Lung (tissue), 12 donors: ENCODE data around the gene SGCE. TPM values are rescaled to one million over a fixed set of nuclear protein-coding genes. Genes with fewer than 3 reads are reported as not detected.

Experiments used
- ATAC-seq: fragments of 200-7000 bp; cut with Tn5 transposase; one replicate; pipeline ENCODE4 v1.9.1; 2020; ENCODE audit warnings: moderate number of reproducible peaks; ENCODE audit not compliant: insufficient read depth, low FRiP score
- DNase-seq, 3 donors: peaks; one replicate each; pipeline ENCODE4 v3.0.0-alpha.2; 2013 to 2017
- H3K27ac ChIP-seq, 2 donors: one replicate each; pipeline ENCODE4 v1.5.1; 2013; ENCODE audit warnings: mild to moderate bottlenecking in 2 of 2, moderate library complexity in 2 of 2, control low read depth in 1 of 2, inconsistent platforms in 1 of 2, low read depth in 1 of 2, low read length in 1 of 2
- H3K27me3 ChIP-seq, 3 donors: one replicate each; pipeline ENCODE4 v1.5.1; 2013; ENCODE audit warnings: low read length in 2 of 3; ENCODE audit not compliant: control insufficient read depth in 3 of 3, insufficient read depth in 3 of 3
- H3K36me3 ChIP-seq, 4 donors: one replicate each; pipeline ENCODE4 v1.5.1; 2013; ENCODE audit warnings: low read length in 4 of 4, mild to moderate bottlenecking in 1 of 4, moderate library complexity in 1 of 4; ENCODE audit not compliant: control insufficient read depth in 4 of 4, insufficient read depth in 4 of 4
- H3K4me1 ChIP-seq, 5 donors: one replicate each; pipeline ENCODE4 v1.5.1; 2013; ENCODE audit warnings: low read length in 5 of 5, mild to moderate bottlenecking in 2 of 5, moderate library complexity in 1 of 5; ENCODE audit not compliant: control insufficient read depth in 5 of 5, insufficient read depth in 5 of 5
- H3K4me3 ChIP-seq: one replicate; pipeline ENCODE4 v1.5.1; 2013; ENCODE audit warnings: mild to moderate bottlenecking, control low read depth, moderate library complexity
- H3K9ac ChIP-seq, 2 donors: one replicate each; pipeline ENCODE4 v1.5.1; 2013; ENCODE audit warnings: low read length in 2 of 2, control low read depth in 1 of 2; ENCODE audit not compliant: insufficient read depth in 1 of 2
- H3K9me3 ChIP-seq, 4 donors: one replicate each; pipeline ENCODE4 v1.5.1; 2013; ENCODE audit warnings: low read length in 3 of 4, mild to moderate bottlenecking in 1 of 4, moderate library complexity in 1 of 4; ENCODE audit not compliant: control insufficient read depth in 4 of 4, insufficient read depth in 3 of 4
- CTCF ChIP-seq: IDR thresholded peaks from 2 replicates; pipeline ENCODE4 v1.5.1; 2012; ENCODE audit warnings: mild to moderate bottlenecking; ENCODE audit errors: control extremely low read depth, extremely low read depth
- WGBS, 2 donors: extraction: QIAGEN DNeasy Blood & Tissue Kit; methylation state at CpG; one replicate each; pipeline ENCODE4 v1.1.7; 2013; 5-methylcytosine and 5-hydroxymethylcytosine counted together
- polyA plus RNA-seq, 2 donors: library from polyadenylated mRNA; stranded (reverse); fragments of 200-250 nt; gene quantifications; one replicate each; pipeline ENCODE4 v1.2.1, GENCODE V29; 2013
- total RNA-seq, 2 donors: library from RNA; depleted of rRNA in 1 of 2; stranded (reverse); fragments of >200 nt in 1 of 2; gene quantifications; one replicate each; pipeline ENCODE4 v1.2.1, GENCODE V29; 2014 to 2021
- donor health status: control.
- donor health status: control.
- donor health status: Bipolar disorder and iron deficiency.
- donor health status: healthy.
- donor health status: DM: yes; HTN: yes; CAD: no.

SGCE gene
- total and polyA plus RNA-seq, 4 donors: 22.9 to 171 (median 32.9) TPM

GRCh38 chr7:94657771-94658693 lies 2.1 kb upstream of the SGCE start:
- Histone ChIP-seq H3K9ac (no peak overlapping the region), H3K9me3 (peaks cover 0 to 3% (median 1%) of the 10 kb centered on the region in 4 donors), H3K4me1 (peaks cover 0 to 8% (median 3%) of the 10 kb centered on the region in 5 donors), H3K36me3 (no peaks in the 10 kb centered on the region), H3K27me3 (peaks cover 0 to 6% (median 4%) of the 10 kb centered on the region in 3 donors), H3K4me3 (no peak overlapping the region), H3K27ac (no peak overlapping the region)
- WGBS, 2 donors: 52 to 57% methylated on average over 28 to 38 of the region's 38 CpGs
- peak; percentile 94 to 96 (median 95) for DNase-seq
- peak; percentile 84 for ATAC-seq
- no peak for TF ChIP-seq CTCF

GRCh38 chr7:94656925-94657731 lies 1.2 kb upstream of the SGCE start:
- peak overlapping the region in 1 of 2 donors; percentile 80 for H3K9ac ChIP-seq
- H3K27ac ChIP-seq: peak overlapping the region in 1 of 2 donors; percentile 20
- peaks cover 0 to 3% (median 1%) of the 10 kb centered on the region in 4 donors for H3K9me3 ChIP-seq
- DNase-seq (peak; percentile 30 to 65 (median 58)), ATAC-seq (no peak)
- peaks cover 0 to 7% (median 6%) of the 10 kb centered on the region in 3 donors for H3K27me3 ChIP-seq
- H3K4me1 ChIP-seq: peaks cover 0 to 8% (median 3%) of the 10 kb centered on the region in 5 donors
- peak overlapping the region; percentile 28 for H3K4me3 ChIP-seq
- no peak for TF ChIP-seq CTCF
- WGBS, 2 donors: 50 to 52% methylated on average over 36 of the region's 36 CpGs
- no peaks in the 10 kb centered on the region for H3K36me3 ChIP-seq

- Histone ChIP-seq H3K4me3 (peak overlapping the region; percentile 14), H3K27me3 (peaks cover 0 to 7% (median 6%) of the 10 kb centered on the region in 3 donors), H3K9ac (peak overlapping the region in 1 of 2 donors; percentile 59), H3K4me1 (peaks cover 0 to 8% (median 3%) of the 10 kb centered on the region in 5 donors), H3K9me3 (peaks cover 0 to 3% (median 1%) of the 10 kb centered on the region in 4 donors), H3K27ac (peak overlapping the region in 1 of 2 donors; percentile 54), H3K36me3 (no peaks in the 10 kb centered on the region)
- ATAC-seq: no peak
- no peak for TF ChIP-seq CTCF
- 50 to 59% methylated on average over 10 of the region's 10 CpGs for WGBS, 2 donors
- DNase-seq: no peak
Measured at GRCh38 chr7:94656658-94656924, 658 bp upstream of the SGCE start.
